GM21529 (cell line): ENCODE measurements around the gene GATAD2B.
A peak's percentile ranks its signal among the peaks of the same experiment; 100 is the strongest.
"Not testable (repeated sequence)": the region's sequence is repeated elsewhere in the genome, so short reads cannot be mapped to it uniquely, and the experiment has no call there.

Experiments used
- ATAC-seq: cut with Tn5 transposase; IDR thresholded peaks from one replicate; pipeline ENCODE4 v1.9.1; 2021; ENCODE audit not compliant: unreplicated experiment

Gene GATAD2B

GRCh38 chr1:153932156-153933131, 9.7 kb upstream of the GATAD2B start:
- ATAC-seq = no peak

- ATAC-seq = no peak
These were observed 7.5 kb upstream of the GATAD2B start for GRCh38 chr1:153929981-153930948.

GRCh38 chr1:153929426-153929825, 6.7 kb upstream of the GATAD2B start:
- no peak for ATAC-seq

GRCh38 chr1:153928791-153929341, 6.1 kb upstream of the GATAD2B start:
- ATAC-seq = no peak

GRCh38 chr1:153928245-153928644, 5.5 kb upstream of the GATAD2B start:
- no peak for ATAC-seq

GRCh38 chr1:153926405-153926804, 3.6 kb upstream of the GATAD2B start:
- no peak for ATAC-seq

GRCh38 chr1:153922076-153922971, 448 bp downstream of the GATAD2B start:
- peak; percentile 17 for ATAC-seq

- ATAC-seq = no peak
These were observed 1.0 kb downstream of the GATAD2B start for GRCh38 chr1:153921803-153922075.

GRCh38 chr1:153921080-153921802, 1.5 kb downstream of the GATAD2B start:
- no peak for ATAC-seq

GRCh38 chr1:153919876-153920852, 2.6 kb downstream of the GATAD2B start:
- no peak for ATAC-seq

GRCh38 chr1:153916297-153916696, 6.5 kb downstream of the GATAD2B start:
- no peak for ATAC-seq

GRCh38 chr1:153912349-153912748, 10.4 kb downstream of the GATAD2B start:
- no peak for ATAC-seq

- not testable (repeated sequence) for ATAC-seq
These were observed 12.2 kb downstream of the GATAD2B start for GRCh38 chr1:153910560-153910959.

- no peak for ATAC-seq
These were observed 14.7 kb downstream of the GATAD2B start for GRCh38 chr1:153908071-153908470.

- no peak for ATAC-seq
These were observed 15.6 kb downstream of the GATAD2B start for GRCh38 chr1:153907134-153907533.

- ATAC-seq = no peak
These were observed 16.4 kb downstream of the GATAD2B start for GRCh38 chr1:153906396-153906795.

- not testable (repeated sequence) for ATAC-seq
These were observed 16.9 kb downstream of the GATAD2B start for GRCh38 chr1:153905908-153906307.

- no peak for ATAC-seq
These were observed 18.8 kb downstream of the GATAD2B start for GRCh38 chr1:153903841-153904455.
